ENCODE results near the gene SYTL2.
"Not testable (repeated sequence)": the region's sequence is repeated elsewhere in the genome, so short reads cannot be mapped to it uniquely, and the experiment has no call there.

The SYTL2 gene, protein sequence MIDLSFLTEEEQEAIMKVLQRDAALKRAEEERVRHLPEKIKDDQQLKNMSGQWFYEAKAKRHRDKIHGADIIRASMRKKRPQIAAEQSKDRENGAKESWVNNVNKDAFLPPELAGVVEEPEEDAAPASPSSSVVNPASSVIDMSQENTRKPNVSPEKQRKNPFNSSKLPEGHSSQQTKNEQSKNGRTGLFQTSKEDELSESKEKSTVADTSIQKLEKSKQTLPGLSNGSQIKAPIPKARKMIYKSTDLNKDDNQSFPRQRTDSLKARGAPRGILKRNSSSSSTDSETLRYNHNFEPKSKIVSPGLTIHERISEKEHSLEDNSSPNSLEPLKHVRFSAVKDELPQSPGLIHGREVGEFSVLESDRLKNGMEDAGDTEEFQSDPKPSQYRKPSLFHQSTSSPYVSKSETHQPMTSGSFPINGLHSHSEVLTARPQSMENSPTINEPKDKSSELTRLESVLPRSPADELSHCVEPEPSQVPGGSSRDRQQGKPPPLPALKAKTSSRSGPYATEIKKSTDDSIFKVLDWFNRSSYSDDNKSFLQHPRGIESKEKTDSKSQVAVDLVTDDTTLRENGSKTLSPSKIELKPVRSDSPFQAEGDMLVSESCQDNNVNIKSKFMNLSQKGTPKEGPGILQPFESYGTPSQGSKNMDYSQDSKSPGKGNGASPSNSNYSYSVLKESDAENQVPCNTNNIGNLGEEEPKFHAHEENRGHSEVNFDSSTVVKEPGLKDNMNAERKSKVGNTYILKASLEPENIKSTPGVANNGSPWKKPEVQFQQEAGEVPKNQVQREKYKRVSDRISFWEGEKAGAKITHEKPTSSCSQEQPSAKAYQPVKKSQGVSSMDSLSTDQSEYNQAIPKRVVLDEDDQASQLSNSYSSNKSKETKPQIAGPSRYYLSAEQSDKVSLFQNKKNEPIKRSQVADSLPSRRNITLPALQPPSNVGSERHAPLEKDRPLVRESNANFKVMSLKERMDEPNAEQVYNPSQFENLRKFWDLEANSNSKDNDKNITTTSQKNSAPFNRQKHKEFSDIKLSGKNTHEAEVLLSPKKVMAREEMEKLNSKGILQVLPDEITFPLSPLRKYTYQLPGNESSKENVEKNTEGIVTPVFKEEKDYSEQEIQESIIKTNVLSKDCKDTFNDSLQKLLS (N-terminal part only)
- 141 to 150 reads per million in 2 donors for total RNA-seq

GRCh38 chr11:85810871-85811611 lies at the start of gene SYTL2:
SYTL2 (minus strand) TSS chr11:85811141; CDS start chr11:85757725, 53,416 bp downstream.
- DNase-seq = peak; percentile 79

- not testable (repeated sequence) for DNase-seq
Observed at GRCh38 chr11:85859541-85859940, 48.6 kb upstream of the SYTL2 start.

GRCh38 chr11:85857098-85857497 lies 46.2 kb upstream of the SYTL2 start:
- DNase-seq = no peak

DNA sequence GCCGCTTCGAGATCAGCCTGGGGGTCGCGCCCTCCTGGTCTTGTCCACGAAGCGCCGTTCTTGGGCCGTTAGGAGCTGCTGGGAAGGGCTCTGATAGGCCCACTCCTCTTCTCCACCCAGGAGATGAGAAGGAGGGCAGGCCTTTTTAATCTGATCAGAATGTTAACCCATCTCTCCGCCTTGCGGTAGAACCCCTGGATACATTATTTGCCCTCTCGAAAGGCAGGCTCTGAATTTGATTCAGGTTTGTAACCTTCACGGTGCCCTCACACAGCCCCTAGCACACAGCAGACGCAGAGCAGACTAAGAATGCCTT lies 44.4 kb upstream of the SYTL2 start, which contains the start of gene CCDC83:
Gene CCDC83, plus strand, starts transcription at position 43 of the 316 bp plus-strand sequence. CDS start 9,741 bp downstream, outside the sequence.
- no peak for DNase-seq

- DNase-seq = peak; percentile 80
Observed at GRCh38 chr11:85854557-85855340, 43.8 kb upstream of the SYTL2 start.

- DNase-seq = no peak
Observed at GRCh38 chr11:85854212-85854556, 43.2 kb upstream of the SYTL2 start.

DNA sequence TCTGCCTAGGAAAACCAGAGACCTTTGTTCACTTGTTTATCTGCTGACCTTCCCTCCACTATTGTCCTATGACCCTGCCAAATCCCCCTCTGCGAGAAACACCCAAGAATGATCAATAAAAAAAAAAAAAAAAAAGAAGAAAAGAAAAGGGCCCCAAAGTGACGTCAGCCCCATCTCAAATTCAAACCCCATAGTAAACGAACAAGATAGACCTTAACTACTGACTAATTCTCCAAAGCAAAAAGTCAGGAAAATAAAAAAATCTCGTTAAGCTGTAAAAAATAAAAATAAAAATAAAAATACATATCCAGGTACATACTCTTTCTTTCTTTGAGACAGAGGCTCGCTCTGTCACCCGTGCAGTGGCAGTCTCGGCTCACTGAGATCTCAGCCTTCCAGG lies 42.6 kb upstream of the SYTL2 start:
- DNase-seq = not testable (repeated sequence)

- peak; percentile 10 for DNase-seq
Observed at GRCh38 chr11:85852754-85853153, 41.8 kb upstream of the SYTL2 start.

- DNase-seq = no peak
Observed at GRCh38 chr11:85848556-85848955, 37.6 kb upstream of the SYTL2 start.

DNA sequence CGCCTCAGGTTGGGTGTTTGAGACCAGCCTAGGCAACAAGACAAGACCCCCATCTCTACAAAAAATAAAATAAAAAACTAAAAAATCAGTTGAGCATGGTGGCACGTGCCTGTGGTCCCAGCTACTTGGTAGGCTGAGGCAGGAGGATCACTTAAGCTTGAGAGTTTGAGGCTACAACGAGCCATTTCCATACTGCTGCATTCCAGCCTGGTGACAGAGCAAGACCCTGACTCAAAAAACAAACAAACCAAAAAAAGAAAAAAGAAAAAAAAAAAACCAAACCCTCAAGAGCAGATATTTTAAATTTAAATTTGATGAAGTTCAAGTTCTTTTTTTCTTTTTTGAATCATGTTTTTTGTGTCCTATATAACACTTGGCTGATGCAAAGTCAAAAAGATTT lies 37.1 kb upstream of the SYTL2 start:
- no peak for DNase-seq

DNA sequence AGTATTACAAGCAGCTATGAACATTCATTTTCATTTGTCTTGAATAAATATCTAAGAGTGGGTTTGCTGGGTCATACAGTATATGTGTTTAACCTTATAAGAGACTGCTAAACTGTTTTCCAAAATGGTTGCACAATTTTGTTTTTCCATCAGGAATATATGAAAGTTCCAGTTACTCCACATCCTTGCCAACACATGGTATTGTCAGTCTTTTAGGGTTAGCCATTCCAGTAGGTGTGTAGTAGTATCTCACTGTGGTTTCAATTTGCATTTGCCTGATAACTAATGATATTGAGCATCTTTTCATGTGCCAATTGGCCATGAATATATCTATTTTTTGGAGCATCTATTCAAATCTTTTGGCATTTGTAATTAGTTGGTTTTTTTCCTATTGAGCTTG lies 36.5 kb upstream of the SYTL2 start:
- no peak for DNase-seq

DNA sequence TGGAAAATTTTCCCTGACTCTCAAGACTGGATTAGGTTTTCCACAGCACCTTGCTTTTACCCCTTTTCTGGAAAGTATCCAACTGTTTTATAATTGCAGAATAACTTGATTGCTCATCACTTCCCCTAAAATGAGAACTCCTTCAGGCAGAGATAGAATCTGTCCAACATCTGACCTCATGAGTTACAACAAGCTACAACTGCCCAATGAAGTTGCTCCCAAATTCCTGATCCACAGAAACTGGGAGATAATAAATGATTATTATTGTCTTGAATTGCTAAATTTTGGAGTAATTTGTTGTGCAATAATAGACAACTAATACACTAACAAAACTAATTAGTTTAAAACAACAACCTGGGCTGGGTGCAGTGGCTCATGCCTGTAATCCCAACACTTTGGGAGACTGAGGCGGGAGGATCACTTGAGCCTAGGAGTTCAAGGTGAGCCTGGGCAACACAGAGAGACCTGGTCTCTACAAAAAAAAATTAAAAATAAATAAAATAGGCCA lies 34.2 kb upstream of the SYTL2 start:
- DNase-seq = no peak

- DNase-seq = no peak
Observed at GRCh38 chr11:85844439-85845123, 33.6 kb upstream of the SYTL2 start.

DNA sequence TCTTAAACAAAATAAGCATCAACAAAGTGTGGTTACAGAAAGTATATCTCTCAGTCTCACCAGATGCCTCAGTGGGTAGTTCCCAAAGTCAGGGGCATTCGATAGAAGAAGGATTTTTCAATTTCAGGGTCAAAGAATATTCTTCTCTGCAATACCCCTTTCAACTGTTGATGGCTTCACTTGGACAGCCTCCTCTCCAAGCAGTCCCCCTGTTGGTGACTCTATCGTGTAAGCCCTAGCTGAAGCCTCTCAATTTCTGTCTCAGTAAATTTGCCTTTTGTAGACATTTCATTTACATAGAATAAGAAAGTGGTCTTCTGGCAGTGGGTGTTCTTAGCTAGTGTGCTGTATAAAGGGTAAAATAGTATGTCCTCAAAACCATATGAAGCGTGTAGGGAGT lies 33.0 kb upstream of the SYTL2 start:
- DNase-seq = no peak

DNA sequence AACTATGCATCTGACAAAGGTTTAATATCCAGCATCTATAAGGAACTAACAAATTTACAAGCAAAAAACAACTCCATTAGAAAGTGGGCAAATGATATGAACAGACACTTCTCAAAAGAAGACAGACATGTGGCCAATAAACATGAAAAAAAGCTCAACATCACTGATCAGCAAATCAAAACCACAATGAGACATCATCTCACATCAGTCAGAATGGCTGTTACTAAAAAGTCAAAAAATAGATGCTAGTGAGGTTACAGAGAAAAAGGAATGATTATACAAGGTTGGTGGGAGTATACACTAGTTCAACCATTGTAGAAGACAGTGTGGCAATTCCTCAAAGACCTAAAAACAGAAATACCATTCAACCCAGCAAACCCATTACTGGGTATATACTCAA lies 30.0 kb upstream of the SYTL2 start:
- DNase-seq = not testable (repeated sequence)

GRCh38 chr11:85835729-85836128 lies 24.8 kb upstream of the SYTL2 start:
- no peak for DNase-seq

DNA sequence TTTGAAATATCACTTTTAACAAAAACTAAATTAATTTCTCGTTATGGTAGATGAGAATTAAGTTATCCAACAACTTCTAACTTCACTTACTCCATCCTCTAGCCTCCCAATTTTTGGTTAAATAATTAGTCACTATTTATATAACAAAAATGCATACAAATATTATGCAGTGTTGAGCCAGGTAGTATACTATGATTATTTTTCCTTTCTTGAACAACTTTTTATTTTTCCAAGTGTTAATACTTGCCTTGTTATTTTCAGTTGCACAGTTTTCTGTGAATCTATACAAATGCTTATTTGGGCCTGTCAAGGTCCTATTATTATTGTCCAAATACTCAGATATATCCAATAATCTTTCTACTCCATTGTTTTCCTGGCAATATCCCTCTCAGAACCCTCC lies 24.3 kb upstream of the SYTL2 start:
- DNase-seq = no peak

- no peak for DNase-seq
Observed at GRCh38 chr11:85831050-85831449, 20.1 kb upstream of the SYTL2 start.

- DNase-seq = no peak
Observed at GRCh38 chr11:85829172-85829571, 18.2 kb upstream of the SYTL2 start.

- DNase-seq = no peak
Observed at GRCh38 chr11:85828640-85828978, 17.7 kb upstream of the SYTL2 start.
